Left cardiac atrium (tissue), 4 donors: ENCODE results near the gene PFDN6. TPM values are rescaled to one million over a fixed set of nuclear protein-coding genes. Genes with fewer than 3 reads are reported as not detected.

Experiments used
- ATAC-seq, 2 donors: fragments of 200-7000 bp; cut with Tn5 transposase; one replicate each; pipeline ENCODE4 v1.9.1; 2020; ENCODE audit warnings: mild to moderate bottlenecking in 2 of 2, moderate library complexity in 2 of 2
- DNase-seq: peaks from one replicate; pipeline ENCODE4 v3.0.0-alpha.2; 2020
- intact Hi-C, 2 donors: fragments of 100-400 bp; cut with DNase I; formaldehyde crosslinking; loops; one replicate each; pipeline versions ENCODE4 v1.14.1 to v1.15.1; 2022 to 2023
- total RNA-seq, 2 donors: library from RNA; stranded (reverse); fragmentation: NEBNext Ultra II Directional; extraction: Animal tissue kit (Norgen Biotek cat#: 25700); gene quantifications; one replicate each; pipeline ENCODE4 v1.2.1, GENCODE V29; 2021
- donor health status: DM: no; HTN: yes; CAD: no.
- donor health status: DM: no; HTN: yes; CAD: no; lungs with severe emphysema.
- donor health status: DM: yes; HTN: yes; CAD: no.
- donor health status: Dilated cardiomyopathy.

The PFDN6 gene
- total RNA-seq, 2 donors from 2014 or later: 43.9 to 47.5 TPM

GRCh38 chr6:33313709-33314514, 24.5 kb downstream of the PFDN6 start, which contains the start of gene TAPBP:
TSS of gene TAPBP (minus strand) at chr6:33314078. CDS start at chr6:33314041, 37 bp downstream.
- ATAC-seq (peak; percentile 14 to 20), DNase-seq (peak; percentile 67)
- intact Hi-C loops: no loop called here

GRCh38 chr6:33314515-33314942, 25.1 kb downstream of the PFDN6 start:
- peak; percentile 10 to 53 for ATAC-seq
- intact Hi-C loops: no loop called here
- peak; percentile 81 for DNase-seq

DNA sequence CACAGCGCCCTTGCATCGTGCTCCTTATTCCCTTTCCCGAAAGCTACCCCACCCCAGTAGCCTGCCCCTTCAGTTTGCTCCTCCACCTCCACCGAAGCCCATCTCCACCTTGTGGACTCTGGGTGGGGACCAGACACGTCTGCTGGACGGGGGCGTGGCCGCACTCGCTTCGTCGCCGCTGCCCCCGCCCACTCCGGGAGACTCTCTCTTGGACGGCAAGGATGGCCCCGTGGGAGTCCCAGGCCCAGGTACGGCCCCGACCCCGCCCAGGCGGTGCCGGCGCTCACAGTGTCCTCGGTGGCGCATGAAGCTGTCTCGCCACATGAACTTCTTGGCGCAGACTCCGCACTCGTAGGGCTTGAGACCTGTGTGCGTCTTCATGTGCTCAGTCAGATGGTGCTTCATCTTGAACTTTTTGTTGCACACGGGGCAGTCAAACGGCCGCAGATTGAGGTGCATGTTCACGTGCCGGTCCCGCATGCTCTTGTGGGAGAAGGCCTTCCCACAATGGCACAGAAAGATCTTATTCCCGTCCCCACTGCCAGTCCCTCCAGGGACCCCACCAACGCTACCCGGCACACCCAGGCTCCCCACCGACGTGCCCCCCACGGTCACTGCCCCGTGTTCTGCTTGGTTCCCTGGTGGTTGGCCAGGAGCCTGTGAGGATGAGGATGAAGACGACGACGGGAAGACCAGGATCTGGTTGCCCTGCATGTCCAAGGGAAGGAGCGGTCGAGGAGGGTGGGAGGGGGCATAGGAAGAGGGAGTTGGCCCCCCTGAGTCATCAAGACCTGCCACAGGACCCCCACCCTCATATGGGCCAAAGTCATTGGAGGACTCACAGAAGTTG, 25.8 kb downstream of the PFDN6 start:
- ATAC-seq: peak in 1 of 2 donors; percentile 4
- peak; percentile 58 for DNase-seq
- intact Hi-C loops: no loop called here

DNA sequence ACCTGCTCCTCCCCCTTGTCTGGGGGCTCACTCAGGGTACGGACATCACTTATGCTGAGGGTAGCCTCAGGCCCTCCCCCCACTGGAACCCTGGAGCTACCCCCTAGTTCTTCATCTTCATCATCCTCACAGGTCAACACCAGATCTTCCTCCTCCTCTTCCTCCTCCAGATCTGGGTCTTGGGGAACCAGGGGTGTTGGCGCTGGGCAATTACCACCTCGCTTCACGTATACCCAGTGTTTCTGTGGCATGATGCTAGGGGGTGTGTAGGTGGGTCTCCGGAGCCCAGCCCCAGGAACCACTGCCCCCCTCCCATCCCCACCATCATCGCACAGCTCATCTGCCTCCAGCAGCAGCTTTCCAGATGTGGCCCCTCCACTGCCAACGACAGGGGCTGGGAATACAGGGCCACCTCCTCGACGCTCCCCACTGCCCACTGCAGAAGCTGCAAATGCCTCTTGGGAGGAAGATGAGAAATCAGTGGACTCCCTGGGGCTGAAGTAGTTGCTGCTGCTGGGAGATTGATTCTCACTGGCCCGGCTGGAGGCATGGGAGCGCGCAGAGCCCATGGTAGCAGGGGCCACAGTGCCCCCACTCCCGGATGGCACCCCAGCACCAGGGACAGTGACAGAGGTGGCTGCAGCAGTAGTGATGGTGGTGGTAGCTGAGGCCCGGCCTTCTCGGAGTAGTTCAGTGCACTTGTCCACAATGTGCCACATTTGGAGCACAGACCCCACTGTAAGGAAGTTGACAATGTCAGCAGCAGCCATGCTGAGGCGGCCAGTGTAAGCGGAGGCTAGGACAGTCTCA, 26.6 kb downstream of the PFDN6 start:
- intact Hi-C loops: no loop called here
- DNase-seq (no peak), ATAC-seq (no peak)

- intact Hi-C loops: no loop called here
- no peak for DNase-seq
- ATAC-seq: no peak
Observed at GRCh38 chr6:33316603-33317418, 27.4 kb downstream of the PFDN6 start.

DNA sequence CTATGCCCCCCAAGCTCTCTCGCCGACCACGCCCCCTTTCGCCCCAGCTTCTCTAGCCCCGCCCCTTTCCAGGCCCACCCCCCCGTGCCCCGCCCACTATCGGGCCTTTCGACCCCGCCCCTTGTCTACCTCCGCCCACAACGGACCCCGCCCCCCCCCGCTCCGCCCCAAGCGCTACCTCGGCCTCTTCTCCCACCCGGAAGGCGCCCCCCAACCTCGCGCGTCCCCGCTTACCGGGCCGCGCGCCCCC, 27.9 kb downstream of the PFDN6 start:
- intact Hi-C loops: no loop called here
- DNase-seq: no peak
- peak; percentile 1 to 2 for ATAC-seq

GRCh38 chr6:33317669-33318425, 28.4 kb downstream of the PFDN6 start, which contains the start of gene ZBTB22:
TSS of gene ZBTB22 (minus strand) at chr6:33317744. CDS start at chr6:33316916, 828 bp downstream.
- peak; percentile 77 to 84 for ATAC-seq
- intact Hi-C loops: no loop called here
- DNase-seq: peak; percentile 100

GRCh38 chr6:33318426-33319073, 29.1 kb downstream of the PFDN6 start:
- no peak for DNase-seq
- ATAC-seq: no peak
- intact Hi-C loops: no loop called here

DNA sequence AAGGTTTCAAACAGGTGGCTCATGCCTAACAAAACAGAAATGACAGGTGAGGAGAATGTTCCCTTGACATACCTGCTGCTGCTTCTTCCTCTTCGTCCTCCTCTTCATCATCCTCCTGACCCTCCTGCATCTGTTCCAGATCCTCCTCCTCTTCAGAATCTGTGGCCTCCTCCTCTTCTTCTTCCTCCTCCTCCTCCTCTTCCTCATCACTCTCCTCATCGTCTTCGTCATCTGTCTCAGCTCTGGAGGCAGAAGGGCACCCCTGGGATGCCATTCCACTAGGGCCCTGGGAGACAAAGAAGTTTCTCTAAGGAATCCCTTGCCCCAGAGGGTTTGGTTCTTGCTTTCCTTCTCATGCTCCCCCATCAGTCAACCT, 30.5 kb downstream of the PFDN6 start:
- ATAC-seq (no peak), DNase-seq (no peak)
- intact Hi-C loops: no loop called here

DNA sequence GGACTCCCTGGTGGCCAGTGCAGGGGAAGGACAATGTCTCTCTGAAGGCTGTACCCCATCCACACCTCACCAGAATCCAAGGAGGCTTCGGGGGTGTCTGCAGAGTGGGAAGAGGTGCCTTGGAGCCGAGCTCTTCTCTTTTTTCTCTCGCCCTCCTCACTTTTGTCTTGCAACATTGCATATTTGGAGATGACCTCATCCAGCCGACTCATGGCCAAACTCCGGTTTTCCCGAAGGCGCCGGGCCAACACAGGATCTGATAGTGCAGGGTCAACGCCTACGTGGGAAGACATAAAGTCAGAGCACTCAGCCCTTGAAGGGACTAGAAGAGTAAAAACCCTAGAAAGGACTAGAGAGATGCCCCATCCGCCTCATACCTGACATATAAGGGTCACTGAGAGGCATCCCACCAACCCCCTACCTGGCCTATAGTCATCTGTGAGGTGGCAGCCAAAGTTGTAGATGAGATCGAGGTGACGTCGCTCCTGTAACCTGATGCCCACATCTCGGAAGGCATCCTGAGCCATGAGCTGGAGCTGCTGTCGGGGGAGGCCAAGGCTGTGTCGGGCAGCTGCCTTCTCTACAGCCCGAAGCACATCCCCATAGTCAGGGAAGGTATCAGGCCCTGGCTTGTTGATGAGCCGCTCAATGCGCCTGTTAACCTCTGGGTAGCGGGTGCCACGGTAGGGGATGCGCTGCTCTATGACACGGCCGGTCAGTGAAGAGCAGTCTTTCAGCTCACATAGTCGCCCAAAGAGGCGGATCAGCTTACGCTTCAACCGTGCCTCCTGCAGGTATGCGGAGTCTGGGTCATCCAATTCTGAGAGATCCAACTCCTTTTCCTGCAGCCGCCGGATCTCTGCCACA, 31.1 kb downstream of the PFDN6 start:
- peak; percentile 88 for DNase-seq
- ATAC-seq: no peak
- intact Hi-C loops: no loop called here

DNA sequence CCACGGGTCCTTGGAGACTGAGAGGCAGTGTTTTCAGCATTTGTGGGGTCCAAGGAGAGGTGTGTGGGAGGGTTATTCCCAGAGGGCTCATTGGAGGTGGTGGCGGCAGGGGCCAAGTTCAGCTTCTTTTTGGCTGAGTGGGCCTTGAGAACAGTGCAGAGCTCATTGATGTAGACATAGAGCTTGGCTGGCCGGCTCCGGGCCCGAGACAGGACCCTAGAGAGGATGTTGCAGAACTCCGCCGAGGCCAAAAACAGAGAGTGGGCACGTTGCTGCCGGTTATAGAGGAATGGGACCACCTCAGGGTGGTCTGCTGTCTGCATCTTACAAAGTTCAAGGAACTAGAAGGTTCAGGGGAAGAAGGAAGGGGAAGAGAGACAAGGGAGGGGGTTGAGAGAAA, 31.8 kb downstream of the PFDN6 start:
- ATAC-seq (no peak), DNase-seq (no peak)
- intact Hi-C loops: no loop called here

DNA sequence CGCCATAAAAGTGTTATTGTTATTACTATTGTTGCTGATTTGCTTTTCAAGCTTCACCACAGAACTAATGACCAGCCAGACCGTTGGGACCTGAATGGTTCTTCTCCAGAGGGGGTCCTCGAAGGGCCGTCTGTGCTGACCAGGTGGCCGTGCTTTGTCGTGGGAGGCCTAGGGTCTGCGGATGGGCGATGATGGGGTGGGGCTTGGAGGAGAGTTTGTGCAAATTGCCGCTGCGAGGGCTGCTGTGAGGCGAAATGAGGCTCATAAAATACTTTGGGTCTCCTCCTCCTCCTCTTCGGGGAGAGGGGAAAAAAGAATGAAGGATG, 34.2 kb downstream of the PFDN6 start:
- DNase-seq (no peak), ATAC-seq (no peak)
- intact Hi-C loops: no loop called here

- intact Hi-C loops: no loop called here
- DNase-seq: no peak
- ATAC-seq: no peak
Observed at GRCh38 chr6:33324125-33324524, 34.7 kb downstream of the PFDN6 start.

- no peak for DNase-seq
- no peak for ATAC-seq
- intact Hi-C loops: no loop called here
Observed at GRCh38 chr6:33329058-33329457, 39.7 kb downstream of the PFDN6 start.

DNA sequence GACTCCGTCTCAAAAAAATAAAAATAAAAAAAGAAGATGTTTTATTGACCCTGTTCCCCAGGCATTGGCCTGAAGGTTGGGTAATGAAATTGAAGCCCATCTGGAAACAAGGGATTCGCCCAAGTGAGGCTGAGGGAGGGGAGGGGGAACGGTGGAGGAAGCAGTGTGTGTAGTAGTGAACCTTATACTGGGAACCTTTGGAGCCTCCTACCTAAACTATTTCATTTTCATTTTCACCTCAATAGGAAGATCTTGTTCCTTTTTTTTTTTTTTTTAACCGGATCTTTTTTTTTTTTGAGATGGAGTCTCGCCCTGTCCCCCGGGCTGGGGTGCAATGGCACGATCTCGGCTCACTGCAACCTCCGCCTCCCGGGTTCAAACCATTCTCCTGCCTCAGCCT, 41.3 kb downstream of the PFDN6 start:
- no peak for ATAC-seq
- intact Hi-C loops: no loop called here
- DNase-seq: no peak

DNA sequence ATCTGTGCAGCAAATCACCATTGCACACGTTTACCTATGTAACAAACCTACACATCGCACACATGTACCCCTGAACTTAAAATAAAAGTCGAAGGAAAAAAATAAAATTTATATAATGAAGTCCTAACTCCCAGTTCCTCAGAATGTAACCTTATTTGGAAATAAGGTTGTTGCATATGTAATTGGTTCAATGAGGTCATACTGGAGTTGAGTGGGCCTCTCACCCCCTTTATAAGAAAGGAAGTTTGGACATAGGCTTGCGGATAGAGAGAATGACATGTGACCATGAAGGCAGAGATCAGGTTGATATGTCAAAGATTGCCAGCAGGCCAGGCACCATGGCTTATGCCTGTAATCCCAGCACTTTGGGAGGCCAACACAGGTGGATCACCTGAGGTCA, 44.3 kb downstream of the PFDN6 start:
- intact Hi-C loops: no loop called here
- DNase-seq (no peak), ATAC-seq (no peak)

DNA sequence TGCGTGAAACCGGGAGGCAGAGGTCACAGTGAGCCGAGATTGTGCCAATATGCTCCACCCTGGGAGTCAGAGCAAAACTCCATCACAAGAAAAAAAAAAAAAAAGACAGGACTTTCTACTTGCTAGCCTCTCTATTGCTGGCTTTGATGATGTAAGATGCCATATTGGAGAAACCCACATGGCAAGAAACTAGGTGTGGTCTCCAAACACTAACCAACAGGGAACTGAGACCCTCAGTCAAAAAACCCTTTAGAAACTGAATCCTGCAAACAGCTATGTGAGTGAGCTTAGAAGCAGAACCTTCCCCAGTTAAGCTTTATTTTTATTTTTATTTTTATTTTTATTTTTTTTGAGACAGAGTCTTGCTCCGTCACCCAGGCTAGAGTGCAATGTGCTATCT, 46.5 kb downstream of the PFDN6 start:
- intact Hi-C loops: no loop called here
- ATAC-seq (no peak), DNase-seq (no peak)
